PC-9 (cell line): ENCODE measurements around the gene HES1. TPM values are rescaled to one million over a fixed set of nuclear protein-coding genes. Genes with fewer than 3 reads are reported as not detected.

Source experiments
- BruUV-seq: library from RNA; stranded (reverse); fragments of 400-500 nt; replicated peaks from 2 replicates; lab custom pipeline; 2021; lab: Mats Ljungman, UMichigan
- CTCF ChIA-PET: fragments of 300-600 bp; sonication (Branson Sonifier 250); formaldehyde crosslinking; loops from one replicate; lab custom pipeline; 2022; ENCODE audit warnings: antibody characterized with exemption; lab: Charles Lee
- POLR2A ChIA-PET: fragments of 300-600 bp; sonication (Branson Sonifier 250); formaldehyde crosslinking; loops from one replicate; lab custom pipeline; 2022; ENCODE audit warnings: antibody characterized with exemption; ENCODE audit not compliant: unreplicated experiment; lab: Charles Lee
- DNase-seq, 2 experiments: peaks; one replicate each; pipeline versions ENCODE4 v3.0.0 to v3.0.0-alpha.2; 2015 to 2022; ENCODE audit warnings: mixed read lengths in 1 of 2
- H2AFZ ChIP-seq: fragments of 200-600 bp; sonication (generic); 2 replicates; pipeline ENCODE4 v1.8.1; 2017; ENCODE audit warnings: antibody characterized with exemption
- H3F3A ChIP-seq: fragments of 200-600 bp; sonication (generic); 2 replicates; pipeline ENCODE4 v1.8.1; 2017; ENCODE audit warnings: antibody characterized with exemption, mild to moderate bottlenecking, low read depth; ENCODE audit not compliant: insufficient read depth
- H3K27ac ChIP-seq: fragments of 200-600 bp; sonication (generic); 2 replicates; pipeline ENCODE4 v1.6.1; 2016; ENCODE audit warnings: mixed run types
- H3K27me3 ChIP-seq: fragments of 200-600 bp; sonication (generic); 2 replicates; pipeline ENCODE4 v1.6.1; 2016; ENCODE audit warnings: low read depth, mixed run types; ENCODE audit not compliant: insufficient read depth
- H3K36me3 ChIP-seq: fragments of 200-600 bp; sonication (generic); 2 replicates; pipeline ENCODE4 v1.6.1; 2016; ENCODE audit warnings: low read depth, mixed run types
- H3K4me1 ChIP-seq: fragments of 200-600 bp; sonication (generic); replicated peaks from 2 replicates; pipeline ENCODE4 v1.6.1; 2016; ENCODE audit warnings: mixed run types; ENCODE audit not compliant: insufficient read depth
- H3K4me2 ChIP-seq: fragments of 200-600 bp; sonication (generic); 2 replicates; pipeline ENCODE4 v1.6.1; 2017; ENCODE audit warnings: mixed run types
- H3K4me3 ChIP-seq: fragments of 200-600 bp; sonication (generic); 2 replicates; pipeline ENCODE4 v1.6.1; 2016; ENCODE audit warnings: mixed run types
- H3K79me2 ChIP-seq: fragments of 200-600 bp; sonication (generic); 2 replicates; pipeline ENCODE4 v1.6.1; 2017; ENCODE audit warnings: low read depth, mixed run types
- H3K9me2 ChIP-seq: fragments of 200-600 bp; sonication (generic); 2 replicates; pipeline ENCODE4 v1.8.1; 2017; ENCODE audit warnings: mild to moderate bottlenecking; ENCODE audit not compliant: insufficient read depth
- H3K9me3 ChIP-seq: fragments of 200-600 bp; sonication (generic); 2 replicates; pipeline ENCODE4 v1.8.1; 2016; ENCODE audit warnings: low read depth; ENCODE audit not compliant: insufficient read depth
- H4K20me1 ChIP-seq: fragments of 200-600 bp; sonication (generic); 2 replicates; pipeline ENCODE4 v1.8.1; 2017; ENCODE audit not compliant: insufficient read depth
- EZH2 ChIP-seq: fragments of 200-600 bp; sonication (generic); IDR thresholded peaks from 2 replicates; pipeline ENCODE4 v1.8.0; 2017; ENCODE audit warnings: antibody characterized with exemption, low read depth
- intact Hi-C: fragments of 100-400 bp; cut with micrococcal nuclease; formaldehyde crosslinking; loops from one replicate; pipeline ENCODE4 v1.10.0; 2022; ENCODE audit not compliant: unreplicated experiment
- total RNA-seq: library from RNA; stranded (reverse); gene quantifications from 2 replicates; pipeline ENCODE4 v1.2.3, GENCODE V29; 2021
- TF ChIP-seq, protein P1 (sequence below): fragments of 200-600 bp; sonication (generic); conservative IDR thresholded peaks from 2 replicates; pipeline ENCODE4 v1.6.1; 2017; ENCODE audit warnings: mixed run types, antibody characterized with exemption, mild to moderate bottlenecking, moderate library complexity

The HES1 gene
- total RNA-seq, 1 experiment from 2014 or later: 66.5 TPM

DNA sequence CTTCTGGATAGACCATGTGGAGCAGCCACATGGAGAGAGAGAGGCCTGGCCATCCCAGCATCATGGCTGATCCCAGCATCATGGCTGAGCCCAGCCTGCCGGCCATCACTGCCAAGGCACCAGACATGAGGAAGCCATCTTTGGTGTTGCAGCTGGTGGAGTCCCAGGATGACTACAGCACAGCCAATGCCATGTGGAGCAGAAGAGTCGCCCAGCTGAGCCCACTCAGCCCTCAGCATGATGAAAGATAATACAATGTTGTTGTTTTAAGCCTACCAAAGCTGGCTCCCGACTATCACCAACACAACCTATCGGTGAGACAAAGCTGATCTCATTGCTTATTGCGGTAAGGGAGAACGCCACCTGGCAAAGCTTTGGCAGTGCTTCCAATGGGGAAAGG, 18.4 kb downstream of the HES1 start:
- H3K79me2 ChIP-seq: no peaks in the 10 kb centered on the region
- H3K9me2 ChIP-seq: no peaks in the 10 kb centered on the region
- H3K27ac ChIP-seq: no peak overlapping the region
- ChIA-PET POLR2A (no interaction called here), CTCF (no interaction called here)
- no peaks in the 10 kb centered on the region; the same call in 1 of the 2 replicates for H3K9me3 ChIP-seq
- TF ChIP-seq, protein P1, sequence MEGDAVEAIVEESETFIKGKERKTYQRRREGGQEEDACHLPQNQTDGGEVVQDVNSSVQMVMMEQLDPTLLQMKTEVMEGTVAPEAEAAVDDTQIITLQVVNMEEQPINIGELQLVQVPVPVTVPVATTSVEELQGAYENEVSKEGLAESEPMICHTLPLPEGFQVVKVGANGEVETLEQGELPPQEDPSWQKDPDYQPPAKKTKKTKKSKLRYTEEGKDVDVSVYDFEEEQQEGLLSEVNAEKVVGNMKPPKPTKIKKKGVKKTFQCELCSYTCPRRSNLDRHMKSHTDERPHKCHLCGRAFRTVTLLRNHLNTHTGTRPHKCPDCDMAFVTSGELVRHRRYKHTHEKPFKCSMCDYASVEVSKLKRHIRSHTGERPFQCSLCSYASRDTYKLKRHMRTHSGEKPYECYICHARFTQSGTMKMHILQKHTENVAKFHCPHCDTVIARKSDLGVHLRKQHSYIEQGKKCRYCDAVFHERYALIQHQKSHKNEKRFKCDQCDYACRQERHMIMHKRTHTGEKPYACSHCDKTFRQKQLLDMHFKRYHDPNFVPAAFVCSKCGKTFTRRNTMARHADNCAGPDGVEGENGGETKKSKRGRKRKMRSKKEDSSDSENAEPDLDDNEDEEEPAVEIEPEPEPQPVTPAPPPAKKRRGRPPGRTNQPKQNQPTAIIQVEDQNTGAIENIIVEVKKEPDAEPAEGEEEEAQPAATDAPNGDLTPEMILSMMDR: no peak
- TF ChIP-seq EZH2: no peak
- intact Hi-C loops: no loop called here
- no TSS peak for BruUV-seq
- no peak overlapping the region for H3K4me3 ChIP-seq
- H3K27me3 ChIP-seq: no peaks in the 10 kb centered on the region
- peaks cover 53% of the 10 kb centered on the region for H3K4me1 ChIP-seq
- H3F3A ChIP-seq: peaks cover 47% of the 10 kb centered on the region
- DNase-seq: no peak
- H3K36me3 ChIP-seq: no peaks in the 10 kb centered on the region
- no peak overlapping the region for H2AFZ ChIP-seq
- H3K4me2 ChIP-seq: no peak overlapping the region
- no peaks in the 10 kb centered on the region for H4K20me1 ChIP-seq

DNA sequence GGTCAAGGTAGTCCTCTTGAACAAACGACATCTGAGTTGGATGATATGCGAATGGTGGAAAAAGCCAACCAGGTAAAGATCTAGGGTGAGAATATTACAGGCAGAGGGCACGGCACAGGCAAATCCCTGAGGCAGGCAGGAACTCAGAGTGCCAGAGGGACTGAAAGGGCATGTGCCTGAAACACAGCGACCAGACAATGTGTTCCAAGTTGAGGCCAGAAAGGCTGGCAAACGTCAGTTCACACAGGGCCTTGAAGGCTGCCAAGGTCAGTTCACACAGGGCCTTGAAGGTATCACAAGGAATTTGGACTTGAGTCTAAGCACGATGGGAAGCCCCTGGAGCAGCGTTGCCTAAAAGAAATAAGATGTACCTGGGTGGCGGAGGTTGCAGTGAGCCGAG, 20.1 kb downstream of the HES1 start:
- Histone ChIP-seq H3F3A (peaks cover 37% of the 10 kb centered on the region), H3K4me2 (no peak overlapping the region), H3K4me1 (peaks cover 53% of the 10 kb centered on the region), H3K27me3 (no peaks in the 10 kb centered on the region), H3K9me2 (no peaks in the 10 kb centered on the region), H3K36me3 (no peaks in the 10 kb centered on the region), H3K79me2 (no peaks in the 10 kb centered on the region), H3K27ac (no peak overlapping the region), H3K9me3 (no peaks in the 10 kb centered on the region; the same call in 1 of the 2 replicates), H4K20me1 (no peaks in the 10 kb centered on the region), H2AFZ (no peak overlapping the region), H3K4me3 (no peak overlapping the region)
- ChIA-PET POLR2A (no interaction called here), CTCF (no interaction called here)
- DNase-seq: no peak
- TF ChIP-seq, protein P1: no peak
- TF ChIP-seq EZH2: no peak
- no TSS peak for BruUV-seq
- intact Hi-C loops: loop anchor here (5.0 kb wide), 1 partner anchor 46 kb away; no protein-coding TSS in a partner anchor

DNA sequence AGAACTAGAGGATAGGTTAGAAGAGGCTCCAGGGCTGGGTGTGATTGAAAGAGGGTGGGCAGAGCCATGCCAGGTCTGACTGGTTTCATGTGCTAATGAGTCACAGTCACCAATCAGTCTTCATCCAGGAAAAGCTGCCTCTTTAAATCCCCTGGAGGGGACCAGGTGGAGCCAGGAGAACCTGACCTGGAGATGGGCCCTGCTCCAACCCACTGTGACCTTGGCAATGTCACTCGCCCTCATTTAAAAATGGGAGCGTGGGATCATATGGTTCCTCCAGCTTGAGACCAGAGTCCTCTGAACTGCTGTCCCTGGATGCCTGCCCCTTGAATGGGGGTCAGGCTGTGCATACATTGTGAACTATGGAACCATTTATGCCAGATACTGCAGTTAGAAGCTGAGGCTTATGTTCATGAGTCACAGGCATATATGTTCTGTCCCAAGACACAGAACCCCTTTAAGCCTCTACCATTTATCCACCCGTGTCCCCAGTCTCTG, 23.0 kb downstream of the HES1 start:
- ChIA-PET POLR2A (interaction anchor here (0.6 to 1.1 kb wide), 3 partner anchors 17 to 37 kb away, joined by 3 to 6 read pairs (median 3); no protein-coding TSS in a partner anchor), CTCF (no interaction called here)
- H3K27ac ChIP-seq: peak overlapping the region; percentile 86
- TSS peak; percentile 89 for BruUV-seq
- H2AFZ ChIP-seq: no peak overlapping the region
- H3K4me3 ChIP-seq: no peak overlapping the region; the same call in 1 of the 2 replicates
- peaks cover 57% of the 10 kb centered on the region for H3K4me1 ChIP-seq
- intact Hi-C loops: loop anchor here (1.0 to 5.0 kb wide), 4 partner anchors 9 to 112 kb away; no protein-coding TSS in a partner anchor
- TF ChIP-seq, protein P1: no peak
- no peak for TF ChIP-seq EZH2
- H4K20me1 ChIP-seq: no peaks in the 10 kb centered on the region
- H3K4me2 ChIP-seq: peak overlapping the region; percentile 68
- no peaks in the 10 kb centered on the region for H3K36me3 ChIP-seq
- peaks cover 32% of the 10 kb centered on the region for H3F3A ChIP-seq
- peak; percentile 86 to 98 for DNase-seq
- no peaks in the 10 kb centered on the region for H3K79me2 ChIP-seq
- no peaks in the 10 kb centered on the region for H3K27me3 ChIP-seq
- H3K9me2 ChIP-seq: no peaks in the 10 kb centered on the region
- H3K9me3 ChIP-seq: no peaks in the 10 kb centered on the region; the same call in 1 of the 2 replicates
